Right atrium auricular region (tissue), 2 donors: ENCODE measurements around the gene ADIG. TPM values are rescaled to one million over a fixed set of nuclear protein-coding genes. Genes with fewer than 3 reads are reported as not detected.

ENCODE experiments used
- DNase-seq: peaks from one replicate; pipeline ENCODE4 v3.0.0-alpha.2; 2019; ENCODE audit warnings: low spot score
- H3K27ac ChIP-seq, 2 donors: fragments of 200-600 bp; sonication (generic); 1 replicate in 1 of 2; 2 replicates in 1 of 2; pipeline ENCODE4 v1.5.1; 2016 to 2019
- H3K27me3 ChIP-seq, 2 donors: fragments of 200-600 bp; sonication (generic); one replicate each; pipeline versions ENCODE4 v1.5.1 to v1.6.0; 2017 to 2019
- H3K36me3 ChIP-seq: fragments of 200-600 bp; sonication (generic); one replicate; pipeline ENCODE4 v1.5.1; 2016
- H3K4me1 ChIP-seq, 2 donors: fragments of 200-600 bp; sonication (generic); one replicate each; pipeline versions ENCODE4 v1.5.1 to v1.6.0; 2017 to 2019
- H3K4me3 ChIP-seq, 2 donors: fragments of 200-600 bp; sonication (generic); 1 replicate in 1 of 2; 2 replicates in 1 of 2; pipeline ENCODE4 v1.5.1; 2017 to 2019; ENCODE audit warnings: mild to moderate bottlenecking in 1 of 2, moderate library complexity in 1 of 2
- H3K9me3 ChIP-seq, 2 donors: fragments of 200-600 bp; sonication (generic); one replicate each; pipeline ENCODE4 v1.5.1; 2019
- CTCF ChIP-seq, 2 donors: fragments of 200-600 bp; sonication (generic); IDR thresholded peaks; one replicate each; pipeline ENCODE4 v1.5.1; 2019; ENCODE audit warnings: antibody characterized with exemption in 2 of 2
- total RNA-seq, 2 donors: library from RNA; depleted of rRNA; stranded (reverse); fragments of >200 nt; gene quantifications; one replicate each; pipeline ENCODE4 v1.1.0, GENCODE V29; 2016

Gene ADIG
- total RNA-seq, 2 donors from 2014 or later = not detected

DNA sequence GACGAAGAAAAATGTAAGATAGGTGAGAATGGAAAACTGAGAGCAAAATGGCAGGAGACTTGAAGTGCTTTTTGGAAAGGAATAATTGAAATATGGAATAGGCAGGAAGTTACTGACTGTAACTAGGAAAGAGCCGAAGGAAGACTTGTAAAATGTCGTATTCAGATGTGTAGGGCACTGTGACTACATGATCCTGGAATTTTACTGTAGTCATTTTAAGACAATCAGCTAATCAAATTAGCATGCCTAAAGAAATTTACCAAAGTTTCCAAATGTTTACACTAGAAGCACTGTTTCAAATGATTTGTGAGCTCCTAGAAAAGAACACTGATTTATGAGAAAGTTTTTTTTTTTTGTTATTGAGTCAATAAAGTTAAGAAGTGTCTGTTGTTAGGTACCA lies 21.2 kb upstream of the ADIG start:
- H3K4me1 ChIP-seq = no peaks in the 10 kb centered on the region
- TF ChIP-seq CTCF (IDR thresholded peaks at IDR 0.05) = no peak
- no peak for DNase-seq
- no peaks in the 10 kb centered on the region for H3K9me3 ChIP-seq
- no peak overlapping the region for H3K27ac ChIP-seq
- H3K36me3 ChIP-seq = peaks cover 59% of the 10 kb centered on the region
- no peaks in the 10 kb centered on the region for H3K27me3 ChIP-seq
- no peak overlapping the region for H3K4me3 ChIP-seq

GRCh38 chr20:38563802-38564431 lies 17.1 kb upstream of the ADIG start:
- TF ChIP-seq CTCF (IDR thresholded peaks at IDR 0.05) = no peak
- no peaks in the 10 kb centered on the region for H3K27me3 ChIP-seq
- peaks cover 72% of the 10 kb centered on the region for H3K36me3 ChIP-seq
- no peak overlapping the region for H3K4me3 ChIP-seq
- no peak overlapping the region for H3K27ac ChIP-seq
- H3K9me3 ChIP-seq = no peaks in the 10 kb centered on the region
- no peaks in the 10 kb centered on the region for H3K4me1 ChIP-seq
- no peak for DNase-seq

DNA sequence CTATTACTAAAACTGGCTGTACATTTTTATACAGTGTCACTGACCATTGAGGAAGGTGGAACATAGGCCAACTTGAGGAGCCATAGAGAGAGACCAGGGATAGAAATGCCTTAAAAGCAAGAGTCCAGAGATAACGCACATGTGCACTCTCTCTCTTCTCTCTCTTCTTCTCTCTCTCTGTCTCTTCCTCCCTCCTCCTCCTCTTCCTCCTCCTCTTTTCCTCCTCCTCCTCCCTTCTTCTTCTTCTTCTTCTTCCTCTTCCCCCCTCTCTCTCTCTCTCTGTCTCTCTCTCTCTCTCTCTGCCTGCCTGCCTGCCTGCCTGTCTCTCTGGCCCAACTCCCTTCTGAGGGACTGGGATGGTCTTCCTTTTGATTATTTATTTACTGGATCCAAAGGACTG lies 16.3 kb upstream of the ADIG start:
- H3K4me3 ChIP-seq = no peak overlapping the region
- H3K4me1 ChIP-seq = no peaks in the 10 kb centered on the region
- no peak for DNase-seq
- no peak for TF ChIP-seq CTCF (IDR thresholded peaks at IDR 0.05)
- H3K9me3 ChIP-seq = no peaks in the 10 kb centered on the region
- H3K27me3 ChIP-seq = no peaks in the 10 kb centered on the region
- H3K27ac ChIP-seq = no peak overlapping the region
- H3K36me3 ChIP-seq = peaks cover 67% of the 10 kb centered on the region

- Histone ChIP-seq H3K9me3 (no peaks in the 10 kb centered on the region), H3K27ac (no peak overlapping the region), H3K36me3 (peaks cover 68% of the 10 kb centered on the region), H3K4me1 (no peaks in the 10 kb centered on the region), H3K27me3 (no peaks in the 10 kb centered on the region), H3K4me3 (no peak overlapping the region)
- no peak for TF ChIP-seq CTCF (IDR thresholded peaks at IDR 0.05)
- no peak for DNase-seq
Observed at GRCh38 chr20:38566036-38566598, 14.9 kb upstream of the ADIG start.

DNA sequence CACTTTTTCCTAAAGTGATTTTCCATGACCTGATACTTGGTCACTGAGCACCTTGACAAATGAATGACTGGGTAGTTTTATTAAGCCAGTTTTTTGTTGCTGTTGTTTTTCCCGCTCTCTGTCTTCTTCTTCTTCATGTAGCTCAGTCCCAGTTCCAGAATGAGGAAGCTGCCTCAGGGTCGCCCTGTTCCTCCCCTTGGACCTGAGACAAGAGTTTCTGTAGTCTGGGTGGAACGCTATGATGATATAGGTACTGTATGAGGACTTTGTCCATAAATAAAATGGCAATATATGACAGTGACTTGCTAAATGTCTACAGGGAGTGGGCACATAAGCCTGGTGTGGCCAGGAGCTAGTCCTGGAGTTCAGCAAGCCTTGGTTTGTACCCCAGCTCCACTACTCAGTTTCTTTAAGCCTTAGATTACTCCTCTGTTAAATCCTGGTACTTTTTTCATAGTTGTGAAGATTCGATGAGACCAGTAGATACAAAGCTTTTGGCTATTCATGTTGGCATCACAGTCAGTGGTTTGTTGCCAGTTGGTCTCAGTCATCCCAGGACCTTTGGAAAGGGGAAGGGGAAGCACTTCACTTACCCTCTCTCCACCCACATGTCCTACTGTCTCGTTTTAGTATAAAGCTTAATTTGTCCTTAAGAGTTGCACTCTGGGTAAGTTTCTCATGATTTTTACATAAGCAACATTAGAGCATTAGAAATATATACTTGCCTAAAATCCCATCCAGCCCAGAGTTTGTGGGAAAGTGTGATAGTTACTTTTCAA lies 11.1 kb upstream of the ADIG start:
- TF ChIP-seq CTCF (IDR thresholded peaks at IDR 0.05) = no peak
- Histone ChIP-seq H3K36me3 (peaks cover 70% of the 10 kb centered on the region), H3K27ac (no peak overlapping the region), H3K9me3 (no peaks in the 10 kb centered on the region), H3K4me3 (no peak overlapping the region), H3K27me3 (no peaks in the 10 kb centered on the region), H3K4me1 (no peaks in the 10 kb centered on the region)
- DNase-seq = no peak
